Subcutaneous adipose tissue (tissue), 4 donors: ENCODE data around the gene CHD9. TPM values are rescaled to one million over a fixed set of nuclear protein-coding genes. Genes with fewer than 3 reads are reported as not detected.

Experiments used
- CTCF ChIP-seq: fragments of 450-650 bp; IDR thresholded peaks from one replicate; pipeline ENCODE4 v1.5.1; 2016; ENCODE audit warnings: low read depth, mild to moderate bottlenecking, control low read depth, antibody characterized with exemption, moderate library complexity
- total RNA-seq, 4 donors: library from RNA; depleted of rRNA; stranded (reverse); fragments of >200 nt; gene quantifications; one replicate each; pipeline ENCODE4 v1.1.0, GENCODE V29; 2016

The CHD9 gene
- total RNA-seq, 4 donors from 2014 or later: 78.0 to 113 (median 101) TPM

GRCh38 chr16:53111078-53111791 is 56.4 kb downstream of the CHD9 start:
- TF ChIP-seq CTCF: no peak

GRCh38 chr16:53112015-53112414 is 57.2 kb downstream of the CHD9 start:
- TF ChIP-seq CTCF: no peak

- TF ChIP-seq CTCF: no peak
Measured at GRCh38 chr16:53115047-53115446, 60.3 kb downstream of the CHD9 start.

- TF ChIP-seq CTCF: no peak
Measured at GRCh38 chr16:53115773-53116172, 61.0 kb downstream of the CHD9 start.

GRCh38 chr16:53121043-53121620 is 66.3 kb downstream of the CHD9 start:
- no peak for TF ChIP-seq CTCF

GRCh38 chr16:53121661-53122060 is 66.9 kb downstream of the CHD9 start:
- TF ChIP-seq CTCF: no peak

GRCh38 chr16:53123747-53124146 is 69.0 kb downstream of the CHD9 start:
- TF ChIP-seq CTCF: no peak
